Transverse colon (tissue), 3 donors: ENCODE measurements around the gene TRAF3.

Experiments
- POLR2A ChIP-seq: fragments of 450-650 bp; IDR thresholded peaks from one replicate; pipeline ENCODE4 v1.6.1; 2016; ENCODE audit warnings: antibody characterized with exemption, mild to moderate bottlenecking, moderate library complexity
- TF ChIP-seq, protein P1 (sequence below), 5 experiments: fragments of 200-600 bp in 3 of 5; fragments of 450-650 bp in 2 of 5; sonication (generic) in 3 of 5; IDR thresholded peaks; 1 replicate in 2 of 5; 2 replicates in 3 of 5; pipeline ENCODE4 v1.5.1; 2016 to 2017; ENCODE audit warnings: antibody characterized with exemption in 5 of 5, inconsistent platforms in 3 of 5, mild to moderate bottlenecking in 2 of 5, moderate library complexity in 1 of 5

DNA sequence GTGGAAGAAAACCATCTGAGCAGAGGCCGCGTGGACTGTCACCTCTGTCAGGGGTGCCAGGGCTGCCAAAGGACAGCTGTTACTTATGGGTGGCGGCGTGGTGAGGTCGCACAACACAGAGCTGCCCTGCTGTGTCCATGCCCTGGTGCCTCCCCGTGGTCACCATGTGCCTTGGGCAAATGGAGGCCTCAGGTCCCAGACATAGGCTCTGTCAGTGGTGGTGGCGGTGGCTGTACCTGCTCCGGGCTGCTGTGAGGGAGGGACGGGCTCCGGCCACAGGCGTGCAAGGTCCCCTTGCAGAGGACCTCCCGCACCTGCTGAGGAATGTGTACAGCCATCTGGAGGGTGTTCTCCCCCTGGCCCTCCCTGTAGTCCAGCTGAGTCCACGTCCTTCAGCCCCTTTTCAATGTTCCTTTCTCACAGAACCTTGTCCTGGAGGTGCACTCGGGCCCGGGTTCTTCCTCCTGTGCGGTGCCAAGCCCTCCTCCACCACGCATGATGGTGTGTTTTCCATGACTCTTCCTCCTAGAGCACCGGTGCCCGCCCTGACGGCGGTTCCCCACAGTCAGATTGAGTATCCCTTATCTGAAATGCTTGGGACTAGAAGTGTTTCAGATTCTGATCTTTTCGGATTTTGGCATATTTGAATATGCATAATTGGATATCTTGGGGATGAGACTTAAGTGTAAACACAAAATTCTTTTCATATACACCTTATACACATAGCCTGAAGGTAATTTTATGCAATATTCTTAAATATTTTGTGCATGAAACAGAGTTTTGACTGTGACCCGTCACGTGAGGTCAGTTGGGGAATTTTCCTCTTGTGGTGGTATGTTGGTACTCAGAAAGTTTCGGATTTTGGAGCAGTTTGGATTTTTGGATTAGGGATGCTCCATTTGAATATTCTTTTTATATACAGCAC is 49.8 kb downstream of the TRAF3 start:
- TF ChIP-seq, protein P1, sequence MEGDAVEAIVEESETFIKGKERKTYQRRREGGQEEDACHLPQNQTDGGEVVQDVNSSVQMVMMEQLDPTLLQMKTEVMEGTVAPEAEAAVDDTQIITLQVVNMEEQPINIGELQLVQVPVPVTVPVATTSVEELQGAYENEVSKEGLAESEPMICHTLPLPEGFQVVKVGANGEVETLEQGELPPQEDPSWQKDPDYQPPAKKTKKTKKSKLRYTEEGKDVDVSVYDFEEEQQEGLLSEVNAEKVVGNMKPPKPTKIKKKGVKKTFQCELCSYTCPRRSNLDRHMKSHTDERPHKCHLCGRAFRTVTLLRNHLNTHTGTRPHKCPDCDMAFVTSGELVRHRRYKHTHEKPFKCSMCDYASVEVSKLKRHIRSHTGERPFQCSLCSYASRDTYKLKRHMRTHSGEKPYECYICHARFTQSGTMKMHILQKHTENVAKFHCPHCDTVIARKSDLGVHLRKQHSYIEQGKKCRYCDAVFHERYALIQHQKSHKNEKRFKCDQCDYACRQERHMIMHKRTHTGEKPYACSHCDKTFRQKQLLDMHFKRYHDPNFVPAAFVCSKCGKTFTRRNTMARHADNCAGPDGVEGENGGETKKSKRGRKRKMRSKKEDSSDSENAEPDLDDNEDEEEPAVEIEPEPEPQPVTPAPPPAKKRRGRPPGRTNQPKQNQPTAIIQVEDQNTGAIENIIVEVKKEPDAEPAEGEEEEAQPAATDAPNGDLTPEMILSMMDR (IDR thresholded peaks at IDR 0.05), result no peak
- TF ChIP-seq POLR2A, result no peak
